Upper lobe of right lung (tissue), 1 donor: ENCODE results near the gene SBSN. TPM values are rescaled to one million over a fixed set of nuclear protein-coding genes. Genes with fewer than 3 reads are reported as not detected.
A peak's percentile ranks its signal among the peaks of the same experiment; 100 is the strongest.

Source experiments
- ATAC-seq: fragments of 200-7000 bp; cut with Tn5 transposase; one replicate; pipeline ENCODE4 v1.9.1; 2020; ENCODE audit warnings: mild to moderate bottlenecking, moderate library complexity
- DNase-seq: peaks from one replicate; pipeline ENCODE4 v3.0.0-alpha.2; 2020
- H3K27ac ChIP-seq: fragments of 200-600 bp; one replicate; pipeline ENCODE4 v1.8.0; 2022
- H3K27me3 ChIP-seq: fragments of 200-600 bp; one replicate; pipeline ENCODE4 v1.8.0; 2022; ENCODE audit warnings: mild to moderate bottlenecking
- H3K36me3 ChIP-seq: fragments of 200-600 bp; one replicate; pipeline ENCODE4 v1.8.0; 2022
- H3K4me1 ChIP-seq: fragments of 200-600 bp; one replicate; pipeline ENCODE4 v1.8.0; 2022
- H3K4me3 ChIP-seq: fragments of 200-600 bp; one replicate; pipeline ENCODE4 v1.8.0; 2022; ENCODE audit warnings: mild to moderate bottlenecking
- H3K9me3 ChIP-seq: fragments of 200-600 bp; one replicate; pipeline ENCODE4 v1.8.0; 2022
- CTCF ChIP-seq: fragments of 200-600 bp; IDR thresholded peaks from one replicate; pipeline ENCODE4 v1.8.0; 2022; ENCODE audit warnings: antibody characterized with exemption
- intact Hi-C: fragments of 100-400 bp; cut with DNase I; formaldehyde crosslinking; loops from one replicate; pipeline ENCODE4 v1.11.0; 2022
- total RNA-seq: library from RNA; stranded (reverse); fragmentation: NEBNext Ultra II Directional; extraction: Animal tissue kit (Norgen Biotek cat#: 25700); gene quantifications from one replicate; pipeline ENCODE4 v1.2.1, GENCODE V29; 2021
- donor health status: DM: no; HTN: yes; CAD: no; lungs with severe emphysema.

SBSN gene
- total RNA-seq, 1 donor from 2014 or later, result not detected

GRCh38 chr19:35563207-35563829, 35.2 kb upstream of the SBSN start, which contains the start of gene ATP4A:
ATP4A (minus strand) TSS chr19:35563658; CDS start chr19:35563629, 29 bp downstream.
- no peaks in the 10 kb centered on the region for H3K9me3 ChIP-seq
- intact Hi-C loops, result no loop called here
- H3K27me3 ChIP-seq, result peaks cover 17% of the 10 kb centered on the region
- no peak for TF ChIP-seq CTCF
- no peaks in the 10 kb centered on the region for H3K36me3 ChIP-seq
- no peak within 1 kb of the TSS for H3K27ac ChIP-seq
- peak; percentile 48 for DNase-seq
- ATAC-seq, result peak; percentile 9
- H3K4me1 ChIP-seq, result peaks cover 1% of the 10 kb centered on the region
- no peak within 1 kb of the TSS for H3K4me3 ChIP-seq

- DNase-seq (no peak), ATAC-seq (no peak)
- Histone ChIP-seq H3K9me3 (no peaks in the 10 kb centered on the region), H3K27ac (no peak overlapping the region), H3K36me3 (no peaks in the 10 kb centered on the region), H3K4me3 (no peak overlapping the region), H3K27me3 (peaks cover 21% of the 10 kb centered on the region), H3K4me1 (peaks cover 6% of the 10 kb centered on the region)
- no peak for TF ChIP-seq CTCF
- intact Hi-C loops, result no loop called here
Observed at GRCh38 chr19:35562776-35563175, 34.7 kb upstream of the SBSN start.

- ATAC-seq, result no peak
- intact Hi-C loops, result no loop called here
- H3K4me3 ChIP-seq, result no peak overlapping the region
Observed at GRCh38 chr19:35562336-35562735, 34.2 kb upstream of the SBSN start.

GRCh38 chr19:35561436-35561835, 33.3 kb upstream of the SBSN start:
- no peak for DNase-seq

More at GRCh38 chr19:35562336-35562735, 34.2 kb upstream of the SBSN start:
- peaks cover 21% of the 10 kb centered on the region for H3K27me3 ChIP-seq
- no peaks in the 10 kb centered on the region for H3K36me3 ChIP-seq
- no peak for DNase-seq
- no peaks in the 10 kb centered on the region for H3K9me3 ChIP-seq
- H3K27ac ChIP-seq, result no peak overlapping the region
- TF ChIP-seq CTCF, result no peak
- peaks cover 6% of the 10 kb centered on the region for H3K4me1 ChIP-seq

GRCh38 chr19:35560677-35561076, 32.6 kb upstream of the SBSN start:
- intact Hi-C loops, result no loop called here
- Histone ChIP-seq H3K9me3 (no peaks in the 10 kb centered on the region), H3K27me3 (peaks cover 21% of the 10 kb centered on the region), H3K27ac (no peak overlapping the region), H3K36me3 (no peaks in the 10 kb centered on the region), H3K4me3 (no peak overlapping the region), H3K4me1 (peaks cover 6% of the 10 kb centered on the region)
- DNase-seq (no peak), ATAC-seq (no peak)
- TF ChIP-seq CTCF, result no peak

More at GRCh38 chr19:35561436-35561835, 33.3 kb upstream of the SBSN start:
- no peak overlapping the region for H3K4me3 ChIP-seq
- H3K36me3 ChIP-seq, result no peaks in the 10 kb centered on the region
- no peak for ATAC-seq
- intact Hi-C loops, result no loop called here
- no peak for TF ChIP-seq CTCF
- H3K4me1 ChIP-seq, result peaks cover 6% of the 10 kb centered on the region
- peaks cover 21% of the 10 kb centered on the region for H3K27me3 ChIP-seq
- no peaks in the 10 kb centered on the region for H3K9me3 ChIP-seq
- no peak overlapping the region for H3K27ac ChIP-seq
